Thoracic aorta (tissue), 2 donors: ENCODE results near the gene EXOSC5. TPM values are rescaled to one million over a fixed set of nuclear protein-coding genes. Genes with fewer than 3 reads are reported as not detected.
A peak's percentile ranks its signal among the peaks of the same experiment; 100 is the strongest.
"Not testable (repeated sequence)": the region's sequence is repeated elsewhere in the genome, so short reads cannot be mapped to it uniquely, and the experiment has no call there.

ENCODE experiments used
- ATAC-seq: fragments of 150-250 bp; one replicate; pipeline ENCODE4 v1.8.0; 2017; ENCODE audit warnings: low read depth; ENCODE audit not compliant: insufficient number of reproducible peaks, low FRiP score
- DNase-seq: peaks from one replicate; pipeline ENCODE4 v3.0.0-alpha.2; 2020; ENCODE audit warnings: low spot score
- H3K27ac ChIP-seq, 2 donors: fragments of 200-600 bp; sonication (generic); 1 replicate in 1 of 2; 2 replicates in 1 of 2; pipeline ENCODE4 v1.5.1; 2016; ENCODE audit warnings: mild to moderate bottlenecking in 2 of 2, moderate library complexity in 2 of 2
- H3K27me3 ChIP-seq: fragments of 200-600 bp; sonication (generic); replicated peaks from 2 replicates; pipeline ENCODE4 v1.6.0; 2016; ENCODE audit warnings: mild to moderate bottlenecking; ENCODE audit not compliant: insufficient read depth
- H3K36me3 ChIP-seq: fragments of 200-600 bp; sonication (generic); one replicate; pipeline ENCODE4 v1.5.1; 2016
- H3K4me1 ChIP-seq, 2 donors: fragments of 200-600 bp; sonication (generic); 1 replicate in 1 of 2; 2 replicates in 1 of 2; pipeline versions ENCODE4 v1.5.1 to v1.6.0; 2016; ENCODE audit warnings: low read depth in 2 of 2, mild to moderate bottlenecking in 1 of 2; ENCODE audit not compliant: control insufficient read depth in 1 of 2
- H3K4me3 ChIP-seq: fragments of 200-600 bp; sonication (generic); 2 replicates; pipeline ENCODE4 v1.5.1; 2016; ENCODE audit warnings: mild to moderate bottlenecking
- H3K9me3 ChIP-seq: fragments of 200-600 bp; sonication (generic); 2 replicates; pipeline ENCODE4 v1.5.1; 2016
- total RNA-seq, 2 donors: library from RNA; depleted of rRNA; stranded (reverse); fragments of >200 nt; gene quantifications; one replicate each; pipeline versions ENCODE4 v1.1.0 to v1.2.3, GENCODE V29; 2016
- TF ChIP-seq, protein P1 (sequence below): fragments of 200-600 bp; sonication (generic); IDR thresholded peaks from one replicate; pipeline ENCODE4 v1.5.1; 2019; ENCODE audit warnings: antibody characterized with exemption

Gene EXOSC5
- total RNA-seq, 2 donors from 2014 or later, result 7.1 to 16.9 TPM

DNA sequence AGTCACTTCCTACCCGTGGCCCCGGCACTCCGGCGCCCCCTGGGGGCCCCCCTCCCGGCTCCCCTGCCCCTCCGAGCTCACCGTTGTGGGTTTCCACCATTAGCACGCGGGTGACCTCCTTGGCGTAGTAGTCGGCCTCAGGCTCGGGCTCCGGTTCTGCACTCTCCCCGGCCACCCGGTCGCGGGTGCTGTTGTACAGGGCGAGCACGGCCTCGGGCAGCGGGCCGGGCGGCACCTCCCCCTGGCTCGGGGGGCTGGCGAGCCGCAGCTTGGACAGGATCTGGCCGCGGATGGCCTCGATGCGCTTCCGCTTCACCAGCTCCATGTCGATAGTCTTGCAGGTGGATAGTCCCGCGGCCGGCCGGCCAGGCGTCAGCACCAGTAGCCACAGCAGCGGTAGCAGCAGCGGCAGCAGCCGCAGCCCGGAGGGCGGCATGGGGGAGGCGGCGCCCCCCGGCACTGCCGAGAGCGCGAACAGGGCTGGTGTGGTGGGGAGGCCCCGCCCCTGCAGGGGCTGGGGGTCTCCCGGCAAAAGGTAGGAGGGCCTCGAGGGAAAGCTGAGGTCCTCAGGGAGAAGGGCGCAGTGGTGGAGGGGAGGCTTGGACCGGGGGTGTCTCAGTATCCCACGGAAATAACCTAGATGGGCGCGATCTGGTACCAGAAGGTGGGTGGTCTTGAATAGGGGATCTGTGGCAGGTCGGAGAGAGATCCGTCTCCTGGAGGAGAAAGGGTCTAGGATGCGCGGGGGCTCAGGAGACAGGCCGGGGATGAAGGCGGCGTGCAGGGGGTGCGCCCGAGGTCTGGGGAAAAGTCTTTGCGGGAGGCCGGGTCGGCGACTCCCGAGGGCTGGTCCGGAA is 44.3 kb downstream of the EXOSC5 start:
- peaks cover 0 to 20% of the 10 kb centered on the region in 2 donors for H3K4me1 ChIP-seq
- TF ChIP-seq, protein P1, sequence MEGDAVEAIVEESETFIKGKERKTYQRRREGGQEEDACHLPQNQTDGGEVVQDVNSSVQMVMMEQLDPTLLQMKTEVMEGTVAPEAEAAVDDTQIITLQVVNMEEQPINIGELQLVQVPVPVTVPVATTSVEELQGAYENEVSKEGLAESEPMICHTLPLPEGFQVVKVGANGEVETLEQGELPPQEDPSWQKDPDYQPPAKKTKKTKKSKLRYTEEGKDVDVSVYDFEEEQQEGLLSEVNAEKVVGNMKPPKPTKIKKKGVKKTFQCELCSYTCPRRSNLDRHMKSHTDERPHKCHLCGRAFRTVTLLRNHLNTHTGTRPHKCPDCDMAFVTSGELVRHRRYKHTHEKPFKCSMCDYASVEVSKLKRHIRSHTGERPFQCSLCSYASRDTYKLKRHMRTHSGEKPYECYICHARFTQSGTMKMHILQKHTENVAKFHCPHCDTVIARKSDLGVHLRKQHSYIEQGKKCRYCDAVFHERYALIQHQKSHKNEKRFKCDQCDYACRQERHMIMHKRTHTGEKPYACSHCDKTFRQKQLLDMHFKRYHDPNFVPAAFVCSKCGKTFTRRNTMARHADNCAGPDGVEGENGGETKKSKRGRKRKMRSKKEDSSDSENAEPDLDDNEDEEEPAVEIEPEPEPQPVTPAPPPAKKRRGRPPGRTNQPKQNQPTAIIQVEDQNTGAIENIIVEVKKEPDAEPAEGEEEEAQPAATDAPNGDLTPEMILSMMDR, result peak; percentile 20
- no peaks in the 10 kb centered on the region for H3K27me3 ChIP-seq
- peak; percentile 7 for ATAC-seq
- no peak for DNase-seq
- peak overlapping the region; percentile 98 for H3K4me3 ChIP-seq
- H3K9me3 ChIP-seq, result no peaks in the 10 kb centered on the region
- H3K36me3 ChIP-seq, result no peaks in the 10 kb centered on the region
- H3K27ac ChIP-seq, result peak overlapping the region; percentile 79 to 89

DNA sequence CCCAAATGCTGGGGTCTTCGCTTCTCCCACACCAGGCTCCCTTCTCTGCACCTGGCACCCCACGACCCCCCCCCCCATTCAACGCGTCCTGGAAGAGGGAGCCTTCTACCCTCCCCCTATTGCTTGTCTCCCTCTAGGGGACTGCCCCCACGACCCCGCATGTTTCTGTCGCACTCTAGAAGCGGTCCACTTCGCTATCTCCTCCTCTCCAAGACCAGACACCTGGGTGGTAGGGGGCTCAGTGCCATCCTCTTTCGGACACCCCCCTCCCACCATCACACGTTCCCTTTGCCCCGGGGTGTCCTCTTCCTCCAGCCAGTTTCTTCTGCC is 44.9 kb downstream of the EXOSC5 start:
- H3K27me3 ChIP-seq, result no peaks in the 10 kb centered on the region
- ATAC-seq (no peak), DNase-seq (no peak)
- peaks cover 6% of the 10 kb centered on the region for H3K36me3 ChIP-seq
- no peaks in the 10 kb centered on the region for H3K9me3 ChIP-seq
- peaks cover 0 to 20% of the 10 kb centered on the region in 2 donors for H3K4me1 ChIP-seq
- peak overlapping the region; percentile 79 to 89 for H3K27ac ChIP-seq
- H3K4me3 ChIP-seq, result peak overlapping the region; percentile 98
- TF ChIP-seq, protein P1, result no peak

DNA sequence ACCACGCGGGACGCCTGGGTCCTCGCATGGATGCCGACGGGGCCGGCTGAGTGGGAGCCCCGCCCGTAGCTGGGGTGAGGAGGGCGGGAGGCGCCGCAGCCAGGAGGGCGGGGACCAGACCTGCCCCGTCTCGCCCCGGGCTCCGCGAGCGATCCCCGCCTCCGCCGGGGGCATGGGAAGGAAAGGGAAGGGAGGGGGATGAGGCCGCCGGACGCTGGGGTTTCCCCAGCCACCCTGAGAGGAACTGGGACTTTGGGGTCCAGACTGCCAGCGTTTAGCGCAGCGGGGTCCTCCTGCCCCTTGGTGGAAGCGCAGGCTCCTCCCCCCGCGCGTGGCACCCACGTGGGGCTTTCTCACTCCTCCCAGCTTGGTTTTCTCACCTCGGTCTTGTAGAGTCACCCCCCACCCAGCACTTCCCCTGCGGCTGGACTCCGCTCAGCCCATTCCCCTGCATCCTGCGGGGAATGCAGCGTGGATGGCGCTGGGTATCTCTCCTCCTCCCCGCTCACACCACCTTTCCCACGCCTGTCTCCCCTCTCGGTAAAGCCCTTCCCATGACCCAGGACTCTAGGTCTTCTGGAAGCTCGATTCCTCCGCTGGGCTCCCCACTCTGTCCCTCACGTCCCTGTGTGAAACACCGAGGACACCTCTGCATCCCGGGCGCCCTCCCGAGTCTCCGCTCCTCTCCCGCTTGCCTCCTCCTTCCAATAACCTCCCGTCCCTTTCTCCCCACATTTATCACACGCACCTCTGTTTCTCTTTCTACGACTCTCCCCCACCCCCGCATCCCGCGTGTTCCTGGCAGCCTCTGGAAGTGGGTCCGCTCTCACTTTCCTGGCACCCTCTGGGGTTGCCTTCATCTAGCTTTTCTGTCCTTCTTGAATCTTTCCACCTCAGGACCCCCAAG is 45.6 kb downstream of the EXOSC5 start:
- no peak for DNase-seq
- peak overlapping the region; percentile 1 to 89 for H3K27ac ChIP-seq
- TF ChIP-seq, protein P1, result no peak

DNA sequence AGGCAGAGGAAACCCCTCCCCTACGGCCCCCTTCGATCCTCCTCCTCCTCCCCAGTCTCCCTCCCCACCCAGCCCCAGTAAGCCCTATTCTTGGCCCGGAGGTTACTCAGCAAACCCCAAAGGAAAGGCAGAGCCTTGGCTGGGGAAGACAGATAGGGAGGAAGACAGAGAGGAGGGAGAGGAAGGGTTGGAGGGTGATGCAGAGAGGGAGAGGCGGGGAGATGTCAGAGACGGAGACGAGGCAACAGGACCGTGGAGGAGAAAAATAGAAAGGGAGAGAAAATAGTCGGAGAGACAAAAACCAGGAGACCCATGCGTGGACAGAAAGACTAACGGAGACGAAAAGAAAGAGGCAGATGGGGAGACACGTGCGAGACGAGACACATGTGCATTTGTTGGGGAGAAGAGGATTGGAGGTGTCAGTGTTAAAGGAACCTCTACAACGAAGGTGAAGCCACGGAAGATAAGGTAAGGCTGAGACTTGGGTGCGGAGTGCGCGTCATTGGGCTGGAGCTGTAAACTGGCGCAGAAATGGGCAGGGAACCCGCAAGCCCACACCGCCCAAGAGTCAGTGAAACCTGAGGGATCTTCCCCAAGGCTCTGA is 46.3 kb downstream of the EXOSC5 start:
- Histone ChIP-seq H3K27ac (peak overlapping the region; percentile 1 to 89), H3K4me1 (peaks cover 0 to 20% of the 10 kb centered on the region in 2 donors), H3K36me3 (peaks cover 15% of the 10 kb centered on the region), H3K9me3 (no peaks in the 10 kb centered on the region), H3K4me3 (peak overlapping the region; percentile 98), H3K27me3 (no peaks in the 10 kb centered on the region)
- ATAC-seq, result no peak
- DNase-seq, result no peak
- TF ChIP-seq, protein P1, result no peak

More for the DNA sequence above, 45.6 kb downstream of the EXOSC5 start:
- Histone ChIP-seq H3K4me3 (peak overlapping the region; percentile 98), H3K36me3 (peaks cover 10% of the 10 kb centered on the region), H3K9me3 (no peaks in the 10 kb centered on the region), H3K27me3 (no peaks in the 10 kb centered on the region), H3K4me1 (peaks cover 0 to 20% of the 10 kb centered on the region in 2 donors)
- no peak for ATAC-seq

DNA sequence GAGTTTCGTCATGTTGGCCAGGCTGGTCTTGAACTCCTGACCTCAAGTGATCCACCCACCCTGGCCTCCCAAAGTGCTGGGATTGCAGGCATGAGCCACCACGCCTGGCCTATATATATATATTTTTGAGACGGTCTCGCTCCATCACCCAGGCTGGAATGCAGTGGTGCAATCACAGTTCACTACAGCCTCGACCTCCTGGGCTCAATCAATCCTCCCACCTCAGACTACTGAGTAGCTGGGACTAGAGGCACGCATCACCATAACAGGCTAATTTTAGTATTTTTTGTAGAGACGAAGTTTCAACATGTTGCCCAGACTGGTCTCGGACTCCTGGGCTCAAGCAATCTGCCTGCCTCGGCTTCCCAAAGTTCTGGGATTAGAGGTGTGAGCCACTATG is 50.2 kb downstream of the EXOSC5 start:
- not testable (repeated sequence) for ATAC-seq, H3K27ac ChIP-seq, H3K9me3 ChIP-seq, H3K27me3 ChIP-seq, H3K4me3 ChIP-seq, DNase-seq
- peaks cover 0 to 20% of the 10 kb centered on the region in 2 donors for H3K4me1 ChIP-seq
- peaks cover 42% of the 10 kb centered on the region for H3K36me3 ChIP-seq
